ENCODE measurements around the gene VEZF1.

Gene VEZF1

GRCh38 chr17:57955183-57955931 is 32.7 kb downstream of the VEZF1 start, which contains the start of gene CUEDC1:
Gene CUEDC1, minus strand, starts transcription at chr17:57955412. Its CDS starts 69,848 bp downstream, at chr17:57885564.
- FAIRE-seq (peak; percentile 14), DNase-seq (ENCODE audit: insufficient read length) (peak; percentile 74)
- no peak for TF ChIP-seq POLR2A (IDR thresholded peaks at IDR 0.05; ENCODE audit: low read depth, low read length)
- no peak for TF ChIP-seq TAF1 (IDR thresholded peaks at IDR 0.05; ENCODE audit: borderline replicate concordance, low read depth, low read length)
- no peak for TF ChIP-seq POLR2AphosphoS5 (IDR thresholded peaks at IDR 0.05; ENCODE audit: low read depth, low read length)

- TF ChIP-seq POLR2AphosphoS5 (IDR thresholded peaks at IDR 0.05; ENCODE audit: low read depth, low read length) (no peak), TAF1 (IDR thresholded peaks at IDR 0.05; ENCODE audit: borderline replicate concordance, low read depth, low read length) (no peak), POLR2A (IDR thresholded peaks at IDR 0.05; ENCODE audit: low read depth, low read length) (no peak)
- FAIRE-seq (no peak), DNase-seq (ENCODE audit: insufficient read length) (no peak)
Measured at GRCh38 chr17:57954397-57955182, 33.5 kb downstream of the VEZF1 start.

- no peak for FAIRE-seq
- TF ChIP-seq TAF1 (IDR thresholded peaks at IDR 0.05; ENCODE audit: borderline replicate concordance, low read depth, low read length) = no peak
- no peak for TF ChIP-seq POLR2A (IDR thresholded peaks at IDR 0.05; ENCODE audit: low read depth, low read length)
- no peak for TF ChIP-seq POLR2AphosphoS5 (IDR thresholded peaks at IDR 0.05; ENCODE audit: low read depth, low read length)
- no peak for DNase-seq (ENCODE audit: insufficient read length)
Measured at GRCh38 chr17:57953705-57954396, 34.2 kb downstream of the VEZF1 start.

GRCh38 chr17:57953219-57953618 is 34.8 kb downstream of the VEZF1 start:
- TF ChIP-seq TAF1 (IDR thresholded peaks at IDR 0.05; ENCODE audit: borderline replicate concordance, low read depth, low read length) = no peak
- no peak for TF ChIP-seq POLR2AphosphoS5 (IDR thresholded peaks at IDR 0.05; ENCODE audit: low read depth, low read length)
- no peak for TF ChIP-seq POLR2A (IDR thresholded peaks at IDR 0.05; ENCODE audit: low read depth, low read length)
- DNase-seq (ENCODE audit: insufficient read length) (no peak), FAIRE-seq (no peak)

GRCh38 chr17:57949649-57950048 is 38.4 kb downstream of the VEZF1 start:
- FAIRE-seq (no peak), DNase-seq (ENCODE audit: insufficient read length) (no peak)
- TF ChIP-seq POLR2A (IDR thresholded peaks at IDR 0.05; ENCODE audit: low read depth, low read length) = no peak
- TF ChIP-seq TAF1 (IDR thresholded peaks at IDR 0.05; ENCODE audit: borderline replicate concordance, low read depth, low read length) = no peak
- TF ChIP-seq POLR2AphosphoS5 (IDR thresholded peaks at IDR 0.05; ENCODE audit: low read depth, low read length) = no peak

- FAIRE-seq = no peak
- DNase-seq (ENCODE audit: insufficient read length) = no peak
- TF ChIP-seq POLR2A (IDR thresholded peaks at IDR 0.05; ENCODE audit: low read depth, low read length) (no peak), TAF1 (IDR thresholded peaks at IDR 0.05; ENCODE audit: borderline replicate concordance, low read depth, low read length) (no peak), POLR2AphosphoS5 (IDR thresholded peaks at IDR 0.05; ENCODE audit: low read depth, low read length) (no peak)
Measured at GRCh38 chr17:57948555-57949420, 39.3 kb downstream of the VEZF1 start.

GRCh38 chr17:57948169-57948554 is 39.9 kb downstream of the VEZF1 start:
- FAIRE-seq = no peak
- TF ChIP-seq POLR2A (IDR thresholded peaks at IDR 0.05; ENCODE audit: low read depth, low read length) = no peak
- TF ChIP-seq TAF1 (IDR thresholded peaks at IDR 0.05; ENCODE audit: borderline replicate concordance, low read depth, low read length) = no peak
- TF ChIP-seq POLR2AphosphoS5 (IDR thresholded peaks at IDR 0.05; ENCODE audit: low read depth, low read length) = no peak
- no peak for DNase-seq (ENCODE audit: insufficient read length)

GRCh38 chr17:57947369-57947768 is 40.7 kb downstream of the VEZF1 start:
- FAIRE-seq (no peak), DNase-seq (ENCODE audit: insufficient read length) (no peak)
- TF ChIP-seq POLR2AphosphoS5 (IDR thresholded peaks at IDR 0.05; ENCODE audit: low read depth, low read length) (no peak), POLR2A (IDR thresholded peaks at IDR 0.05; ENCODE audit: low read depth, low read length) (no peak), TAF1 (IDR thresholded peaks at IDR 0.05; ENCODE audit: borderline replicate concordance, low read depth, low read length) (no peak)

GRCh38 chr17:57946798-57947358 is 41.2 kb downstream of the VEZF1 start:
- DNase-seq (ENCODE audit: insufficient read length) (peak; percentile 69), FAIRE-seq (peak; percentile 86)
- TF ChIP-seq POLR2A (IDR thresholded peaks at IDR 0.05; ENCODE audit: low read depth, low read length) (no peak), POLR2AphosphoS5 (IDR thresholded peaks at IDR 0.05; ENCODE audit: low read depth, low read length) (no peak), TAF1 (IDR thresholded peaks at IDR 0.05; ENCODE audit: borderline replicate concordance, low read depth, low read length) (no peak)
